ENCODE measurements around the gene BTRC.

Gene BTRC

GRCh38 chr10:101436302-101436701 is 82.3 kb downstream of the BTRC start:
- no peak overlapping the region for H3K4me3 ChIP-seq (ENCODE audit: low read length)
- no peak for DNase-seq (ENCODE audit: low read depth)
- no peak for TF ChIP-seq CTCF (IDR thresholded peaks at IDR 0.05; ENCODE audit: insufficient read depth, low read depth, low read length, missing control alignments)

DNA sequence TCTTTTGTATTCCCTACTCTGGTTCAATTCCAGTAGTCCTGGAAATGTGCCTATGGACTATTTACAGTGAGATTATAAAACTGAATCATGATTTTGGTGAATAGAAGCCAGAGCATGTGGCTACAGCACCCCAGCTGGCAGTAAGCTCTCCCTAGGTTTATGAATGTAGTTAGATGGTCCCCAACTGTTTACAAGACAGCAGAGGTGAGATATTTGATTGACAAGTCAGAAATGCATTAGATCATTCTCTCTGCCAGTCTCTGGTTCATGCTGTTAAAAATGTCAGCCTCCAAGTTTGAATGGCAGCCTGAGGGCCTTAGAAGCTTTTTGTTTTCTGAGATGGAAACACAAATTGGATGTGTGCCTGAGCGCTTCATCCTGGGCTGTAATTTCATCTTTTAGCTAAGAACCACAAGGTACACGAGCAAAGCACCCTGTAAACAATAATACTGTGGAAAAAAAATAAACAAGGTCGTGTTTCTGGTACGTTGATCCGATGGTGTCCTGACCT is 85.0 kb downstream of the BTRC start:
- peak; percentile 38 for TF ChIP-seq CTCF (IDR thresholded peaks at IDR 0.05; ENCODE audit: insufficient read depth, low read depth, low read length, missing control alignments)
- DNase-seq (ENCODE audit: low read depth), result peak; percentile 49
- H3K4me3 ChIP-seq (ENCODE audit: low read length), result no peak overlapping the region

- TF ChIP-seq CTCF (IDR thresholded peaks at IDR 0.05; ENCODE audit: insufficient read depth, low read depth, low read length, missing control alignments), result peak; percentile 85
- no peak overlapping the region for H3K4me3 ChIP-seq (ENCODE audit: low read length)
- DNase-seq (ENCODE audit: low read depth), result peak; percentile 82
These were observed 87.8 kb downstream of the BTRC start for GRCh38 chr10:101441541-101442455.

DNA sequence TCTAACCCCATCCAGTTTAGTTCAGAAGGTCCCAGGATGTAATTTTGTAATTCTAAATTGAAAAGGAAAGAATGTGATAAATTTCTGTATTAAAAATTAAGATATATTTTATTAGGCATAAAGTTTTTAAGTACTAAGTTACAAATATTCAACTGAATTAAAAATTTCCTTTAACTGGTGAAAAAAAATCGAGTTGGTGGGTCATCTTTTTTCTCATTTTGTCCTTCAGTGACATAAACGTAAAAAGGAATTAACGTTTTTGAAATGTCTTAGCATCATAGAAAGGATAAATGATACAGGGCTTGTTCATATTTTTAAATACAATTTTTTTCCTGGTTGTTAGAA is 88.5 kb downstream of the BTRC start:
- DNase-seq (ENCODE audit: low read depth), result no peak
- H3K4me3 ChIP-seq (ENCODE audit: low read length), result no peak overlapping the region
- TF ChIP-seq CTCF (IDR thresholded peaks at IDR 0.05; ENCODE audit: insufficient read depth, low read depth, low read length, missing control alignments), result no peak

DNA sequence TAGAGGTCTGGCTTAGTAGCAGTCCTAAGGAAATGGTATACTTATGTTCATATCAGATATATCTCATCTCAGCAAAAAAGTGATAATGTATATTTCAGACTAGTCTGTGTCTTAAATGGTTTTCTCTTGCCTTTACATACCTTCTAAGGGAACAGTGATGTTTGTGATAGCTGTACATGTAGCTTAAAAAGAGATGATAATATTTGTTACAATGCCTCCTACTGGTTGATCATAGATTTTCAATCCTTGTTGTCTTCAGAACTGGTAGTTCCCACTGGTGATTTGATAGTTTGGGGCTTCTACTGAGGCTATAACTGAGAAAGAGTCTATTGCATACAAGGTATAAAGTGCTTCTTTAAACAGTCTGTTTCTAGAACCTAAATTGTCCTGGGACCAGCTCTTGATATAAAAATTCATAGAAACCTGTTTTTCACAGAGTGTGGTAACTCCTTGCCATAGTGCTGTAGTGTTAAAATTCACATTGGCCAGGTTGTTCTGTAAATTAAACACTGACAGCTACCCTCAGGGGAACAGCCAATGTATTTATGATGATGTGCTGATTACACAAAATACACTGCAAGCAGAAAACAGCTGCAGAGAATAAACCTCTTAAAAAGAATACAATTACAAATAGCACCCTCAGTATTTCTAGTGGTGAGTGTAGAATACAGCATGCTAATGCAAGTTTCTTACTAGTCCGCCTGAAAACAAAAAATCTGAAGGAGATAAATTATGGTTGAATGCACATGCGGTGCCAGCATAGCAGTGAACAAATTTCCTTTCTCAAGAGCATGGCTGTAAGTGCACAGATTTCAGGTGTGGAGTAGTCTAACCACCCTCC is 90.3 kb downstream of the BTRC start:
- H3K4me3 ChIP-seq (ENCODE audit: low read length), result no peak overlapping the region
- DNase-seq (ENCODE audit: low read depth), result peak; percentile 33
- TF ChIP-seq CTCF (IDR thresholded peaks at IDR 0.05; ENCODE audit: insufficient read depth, low read depth, low read length, missing control alignments), result peak; percentile 23

DNA sequence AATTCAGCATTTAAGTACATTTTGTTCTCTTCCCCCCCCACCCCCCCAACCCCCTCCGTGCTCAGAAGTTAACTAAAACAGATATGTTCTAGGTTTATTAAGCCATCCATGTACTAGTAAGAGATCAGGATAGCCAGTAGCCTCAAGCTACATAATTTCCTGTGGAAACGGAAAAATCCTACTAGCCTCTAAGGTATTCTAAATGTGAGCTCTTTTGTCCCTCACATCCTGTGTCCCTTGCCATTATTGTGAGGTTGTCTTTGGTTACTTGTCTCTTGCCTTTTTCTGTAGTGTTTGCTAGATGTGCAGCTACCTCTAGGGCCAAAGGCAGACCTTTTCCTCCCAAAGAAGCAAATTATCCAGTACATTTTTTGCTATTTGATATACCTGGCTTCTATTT is 92.1 kb downstream of the BTRC start:
- DNase-seq (ENCODE audit: low read depth), result no peak
- no peak overlapping the region for H3K4me3 ChIP-seq (ENCODE audit: low read length)
- TF ChIP-seq CTCF (IDR thresholded peaks at IDR 0.05; ENCODE audit: insufficient read depth, low read depth, low read length, missing control alignments), result no peak

All from epithelial cell of esophagus (primary cell).